Mucosa of descending colon (tissue), 3 donors: ENCODE measurements around the gene PHLPP2. TPM values are rescaled to one million over a fixed set of nuclear protein-coding genes. Genes with fewer than 3 reads are reported as not detected.

ENCODE experiments used
- ATAC-seq: fragments of 200-7000 bp; cut with Tn5 transposase; one replicate; pipeline ENCODE4 v1.9.1; 2020; ENCODE audit warnings: mild to moderate bottlenecking, moderate library complexity
- DNase-seq, 3 donors: peaks; one replicate each; pipeline ENCODE4 v3.0.0-alpha.2; 2020
- H3K36me3 ChIP-seq: fragments of 200-600 bp; one replicate; pipeline ENCODE4 v1.8.0; 2021; ENCODE audit warnings: low read depth, mild to moderate bottlenecking
- H3K4me1 ChIP-seq: fragments of 200-600 bp; one replicate; pipeline ENCODE4 v1.8.0; 2021; ENCODE audit warnings: low read depth, mild to moderate bottlenecking
- H3K4me3 ChIP-seq: fragments of 200-600 bp; one replicate; pipeline ENCODE4 v1.8.0; 2021; ENCODE audit warnings: mild to moderate bottlenecking
- H3K9me3 ChIP-seq: fragments of 200-600 bp; one replicate; pipeline ENCODE4 v1.8.0; 2021; ENCODE audit warnings: mild to moderate bottlenecking
- intact Hi-C, 2 donors: fragments of 100-400 bp; cut with DNase I in 1 of 2; cut with micrococcal nuclease in 1 of 2; formaldehyde crosslinking; loops; one replicate each; pipeline versions ENCODE4 v1.11.0 to v1.11.1; 2022; cut with DNase I, micrococcal nuclease
- total RNA-seq, 3 donors: library from RNA; stranded (reverse); fragmentation: NEBNext Ultra II Directional in 2 of 3; extraction: Animal tissue kit (Norgen Biotek cat#: 25700) in 2 of 3; gene quantifications; one replicate each; pipeline versions ENCODE4 v1.2.1 to v1.2.4, GENCODE V29; 2021 to 2023
- TF ChIP-seq, protein P1 (sequence below): fragments of 200-600 bp; IDR thresholded peaks from one replicate; pipeline ENCODE4 v1.8.0; 2022; ENCODE audit warnings: antibody characterized with exemption, mild to moderate bottlenecking
- donor health status: DM: no; HTN: no; CAD: no; lungs with moderate emphysema.
- donor health status: DM: no; HTN: no; CAD: no.
- donor health status: DM: no; HTN: yes; CAD: no.

The PHLPP2 gene
- total RNA-seq, 3 donors from 2014 or later = 42.0 to 85.5 (median 54.7) TPM

- Histone ChIP-seq H3K9me3 (no peaks in the 10 kb centered on the region), H3K4me3 (no peak overlapping the region), H3K36me3 (peaks cover 7% of the 10 kb centered on the region), H3K4me1 (no peaks in the 10 kb centered on the region)
- intact Hi-C loops = loop anchor here in 1 of 2 donors (5.0 kb wide), 1 partner anchor 99 kb away; no protein-coding TSS in a partner anchor
- peak; percentile 81 for ATAC-seq
- DNase-seq = peak in 1 of 3 donors; percentile 69
- TF ChIP-seq, protein P1, sequence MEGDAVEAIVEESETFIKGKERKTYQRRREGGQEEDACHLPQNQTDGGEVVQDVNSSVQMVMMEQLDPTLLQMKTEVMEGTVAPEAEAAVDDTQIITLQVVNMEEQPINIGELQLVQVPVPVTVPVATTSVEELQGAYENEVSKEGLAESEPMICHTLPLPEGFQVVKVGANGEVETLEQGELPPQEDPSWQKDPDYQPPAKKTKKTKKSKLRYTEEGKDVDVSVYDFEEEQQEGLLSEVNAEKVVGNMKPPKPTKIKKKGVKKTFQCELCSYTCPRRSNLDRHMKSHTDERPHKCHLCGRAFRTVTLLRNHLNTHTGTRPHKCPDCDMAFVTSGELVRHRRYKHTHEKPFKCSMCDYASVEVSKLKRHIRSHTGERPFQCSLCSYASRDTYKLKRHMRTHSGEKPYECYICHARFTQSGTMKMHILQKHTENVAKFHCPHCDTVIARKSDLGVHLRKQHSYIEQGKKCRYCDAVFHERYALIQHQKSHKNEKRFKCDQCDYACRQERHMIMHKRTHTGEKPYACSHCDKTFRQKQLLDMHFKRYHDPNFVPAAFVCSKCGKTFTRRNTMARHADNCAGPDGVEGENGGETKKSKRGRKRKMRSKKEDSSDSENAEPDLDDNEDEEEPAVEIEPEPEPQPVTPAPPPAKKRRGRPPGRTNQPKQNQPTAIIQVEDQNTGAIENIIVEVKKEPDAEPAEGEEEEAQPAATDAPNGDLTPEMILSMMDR = peak; percentile 36
These were observed 22.0 kb upstream of the PHLPP2 start for GRCh38 chr16:71746442-71747046.

DNA sequence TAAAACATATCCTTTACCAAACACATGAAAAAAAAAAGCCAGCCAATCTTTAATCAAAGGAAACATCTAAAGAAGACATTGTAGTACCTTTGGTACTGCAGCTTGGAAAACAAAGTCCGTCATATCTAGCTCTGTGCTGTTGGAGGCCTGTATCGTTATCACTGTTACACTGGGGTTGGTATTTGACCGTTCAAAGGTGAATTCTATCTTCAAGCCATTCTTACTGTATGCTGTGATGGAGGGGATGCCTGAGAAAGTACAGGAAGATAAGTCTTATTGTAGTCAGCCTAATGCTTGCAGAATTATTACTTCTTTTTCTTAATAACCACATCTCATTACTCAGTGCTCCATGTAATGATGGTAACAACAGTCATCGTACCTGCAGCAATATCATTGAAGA lies 14.4 kb upstream of the PHLPP2 start:
- H3K36me3 ChIP-seq = peaks cover 7% of the 10 kb centered on the region
- TF ChIP-seq, protein P1 = no peak
- H3K4me1 ChIP-seq = no peaks in the 10 kb centered on the region
- no peaks in the 10 kb centered on the region for H3K9me3 ChIP-seq
- no peak for ATAC-seq
- H3K4me3 ChIP-seq = no peak overlapping the region
- no peak for DNase-seq
- intact Hi-C loops = no loop called here

GRCh38 chr16:71737501-71737900 lies 13.0 kb upstream of the PHLPP2 start:
- H3K9me3 ChIP-seq = no peaks in the 10 kb centered on the region
- H3K4me1 ChIP-seq = no peaks in the 10 kb centered on the region
- H3K36me3 ChIP-seq = peaks cover 7% of the 10 kb centered on the region
- H3K4me3 ChIP-seq = no peak overlapping the region
- TF ChIP-seq, protein P1 = no peak
- intact Hi-C loops = no loop called here
- no peak for ATAC-seq
- DNase-seq = no peak

GRCh38 chr16:71734511-71734910 lies 10.0 kb upstream of the PHLPP2 start:
- no peaks in the 10 kb centered on the region for H3K9me3 ChIP-seq
- no peak overlapping the region for H3K4me3 ChIP-seq
- peaks cover 7% of the 10 kb centered on the region for H3K36me3 ChIP-seq
- TF ChIP-seq, protein P1 = no peak
- H3K4me1 ChIP-seq = no peaks in the 10 kb centered on the region
- ATAC-seq (no peak), DNase-seq (no peak)
- intact Hi-C loops = no loop called here

- Histone ChIP-seq H3K4me3 (no peak overlapping the region), H3K9me3 (no peaks in the 10 kb centered on the region), H3K36me3 (peaks cover 5% of the 10 kb centered on the region), H3K4me1 (no peaks in the 10 kb centered on the region)
- ATAC-seq (no peak), DNase-seq (no peak)
- TF ChIP-seq, protein P1 = no peak
- intact Hi-C loops = no loop called here
These were observed 8.1 kb upstream of the PHLPP2 start for GRCh38 chr16:71732587-71732986.
